T-helper 9 cell (primary cell): ENCODE results near the gene ACO1.
"Not testable (repeated sequence)": the region's sequence is repeated elsewhere in the genome, so short reads cannot be mapped to it uniquely, and the experiment has no call there.

Experiments
- DNase-seq: peaks from one replicate; pipeline ENCODE4 v3.0.0-alpha.2; 2020
- total RNA-seq, 2 donors: gene quantifications; one replicate each; lab custom pipeline; 2026; lab: John Stamatoyannopoulos, UW

ACO1 gene
- 8.2 to 22.1 reads per million in 2 donors for total RNA-seq

DNA sequence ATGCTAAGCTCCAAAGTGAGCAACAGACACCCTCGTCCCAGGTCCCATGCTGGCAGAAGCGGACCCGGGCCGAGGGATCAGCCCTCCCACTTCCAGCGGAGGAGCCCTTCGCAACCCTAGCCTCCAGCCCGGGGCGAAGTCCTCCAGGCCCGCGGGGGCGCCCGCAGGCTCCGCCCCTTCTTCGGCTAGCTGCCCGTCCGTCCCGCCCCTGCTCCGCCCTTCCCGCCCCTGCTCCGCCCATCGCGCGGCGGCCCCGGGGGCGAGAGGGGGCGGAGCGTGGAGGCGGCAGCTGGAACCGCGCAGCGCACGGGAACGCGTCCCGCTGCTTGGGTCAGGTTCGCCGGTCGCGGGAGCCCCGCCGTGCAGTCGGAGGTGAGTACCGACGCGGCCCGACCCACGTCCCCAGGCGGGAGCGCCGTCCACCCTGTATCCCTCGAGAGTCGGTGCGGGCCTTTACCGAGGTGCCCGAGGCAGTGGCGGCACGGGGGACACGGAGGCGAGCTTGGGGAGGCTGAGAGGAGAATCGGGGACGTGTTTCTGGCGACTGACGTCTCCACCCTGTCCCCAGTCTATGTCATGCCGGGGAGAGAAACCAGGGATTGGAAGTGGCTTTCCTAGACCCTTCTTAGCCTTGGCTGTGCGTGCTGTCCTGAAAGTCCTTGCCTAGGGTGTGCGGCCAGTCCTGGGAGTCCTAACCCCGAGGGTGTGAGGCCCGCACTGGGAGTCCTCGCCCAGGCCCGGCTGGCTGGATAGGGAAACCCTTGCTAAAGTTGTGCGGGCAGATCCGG is at the start of gene ACO1:
Gene ACO1 (plus strand): TSS at position 280 of the 788 bp plus-strand sequence. CDS start 20,864 bp downstream, outside the sequence.
- peak; percentile 91 for DNase-seq

DNA sequence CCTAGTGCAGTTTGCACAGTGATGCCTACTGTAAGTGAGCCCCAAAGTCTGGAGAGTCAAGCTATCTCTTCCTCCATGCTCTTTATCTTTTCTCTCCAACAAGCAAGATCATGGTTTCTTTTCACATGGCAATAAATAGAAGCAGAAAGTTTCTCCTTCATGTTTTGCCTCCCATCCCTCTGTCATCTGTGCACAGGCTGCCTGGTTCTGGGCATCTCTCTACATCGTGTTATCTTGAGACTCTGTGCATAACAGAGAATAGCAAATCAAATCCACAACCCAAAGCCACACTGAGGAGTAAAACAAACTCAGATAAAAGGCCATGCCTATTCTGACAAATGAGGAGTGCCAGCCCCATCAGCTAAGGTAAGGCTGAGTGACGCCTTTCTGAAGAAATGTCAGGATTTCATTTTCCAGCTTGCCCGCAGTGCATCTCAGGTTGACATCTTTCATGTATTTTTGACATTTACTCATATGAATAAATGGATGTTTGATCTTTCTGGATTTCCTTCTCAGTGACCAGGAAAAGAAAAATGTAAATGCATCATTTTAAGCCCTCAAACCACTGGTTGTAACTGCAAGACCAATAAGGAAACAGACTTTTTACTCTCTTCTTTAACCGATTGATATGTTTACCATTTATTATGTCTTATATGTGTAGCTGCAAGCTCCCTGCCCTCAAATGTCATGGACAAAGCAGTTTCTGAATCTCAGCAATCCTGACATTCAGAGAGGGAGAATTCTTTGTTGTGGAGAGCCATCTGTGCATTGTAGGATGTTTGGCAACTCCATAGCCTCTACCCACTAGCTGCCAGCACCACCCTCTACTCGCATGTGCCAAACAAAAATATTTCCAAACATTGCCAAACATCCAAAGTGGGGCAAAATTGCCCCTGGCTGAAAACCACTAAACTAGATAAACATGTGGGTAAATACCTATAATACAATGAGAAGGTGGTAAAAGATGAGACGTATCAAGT is 49.2 kb upstream of the ACO1 start:
- no peak for DNase-seq

DNA sequence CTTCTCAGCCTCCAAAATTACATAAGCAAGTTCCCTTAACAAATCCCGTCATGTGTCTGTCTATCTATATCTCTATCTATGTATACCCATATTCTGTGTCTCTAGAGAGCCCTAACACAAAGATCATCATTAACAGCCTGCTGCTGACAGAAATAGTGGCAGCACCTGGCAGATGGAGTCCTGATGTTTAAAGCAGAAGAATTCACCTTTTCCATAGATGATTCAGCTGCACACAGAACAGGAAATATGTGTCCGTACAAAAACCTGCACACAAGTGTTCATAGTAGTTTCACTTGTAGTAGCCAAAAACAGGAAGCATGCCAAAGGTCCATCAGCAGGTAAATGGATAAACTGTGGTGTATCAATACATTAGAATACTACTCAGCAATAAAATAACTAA is 45.0 kb upstream of the ACO1 start:
- no peak for DNase-seq

DNA sequence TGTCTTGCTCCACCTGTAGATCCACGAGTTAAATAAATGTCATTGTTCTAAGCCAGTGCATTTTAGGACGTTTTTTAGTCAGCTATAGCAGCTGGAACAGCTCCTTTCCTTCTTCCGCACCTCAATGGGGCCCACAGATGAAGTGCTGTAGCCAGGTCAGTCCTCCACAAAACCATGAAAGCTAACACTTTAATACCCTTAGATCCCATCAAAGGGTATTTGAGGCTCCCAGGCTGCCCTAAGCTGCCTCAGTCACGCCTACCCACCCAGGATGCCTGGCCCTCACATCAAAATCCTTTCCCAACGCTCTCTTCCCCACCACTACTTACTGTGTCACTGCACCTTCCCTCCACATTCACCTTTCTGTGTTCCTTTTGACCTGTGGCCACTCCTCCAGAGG is 44.1 kb upstream of the ACO1 start:
- no peak for DNase-seq

GRCh38 chr9:32344551-32345182 is 39.8 kb upstream of the ACO1 start:
- DNase-seq, result no peak

DNA sequence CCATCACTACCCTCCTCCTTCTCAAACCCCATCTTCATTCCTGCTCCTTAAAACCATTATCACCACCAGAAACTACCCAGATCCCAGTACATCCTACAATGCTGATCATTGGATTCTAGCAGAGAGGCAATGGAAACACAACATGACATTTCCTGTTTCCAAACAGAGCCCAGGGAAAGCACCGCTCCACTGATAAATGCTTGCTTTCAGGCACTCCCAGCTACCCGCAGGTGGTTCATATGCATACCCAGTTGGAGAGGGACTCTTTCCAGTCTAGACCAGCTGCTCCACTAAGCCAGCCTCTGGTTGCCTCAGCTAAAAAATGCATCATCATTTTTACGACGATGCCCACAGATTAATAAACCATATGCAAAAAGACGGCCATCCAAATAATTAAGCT is 39.2 kb upstream of the ACO1 start:
- no peak for DNase-seq

GRCh38 chr9:32347571-32347970 is 36.9 kb upstream of the ACO1 start:
- no peak for DNase-seq

DNA sequence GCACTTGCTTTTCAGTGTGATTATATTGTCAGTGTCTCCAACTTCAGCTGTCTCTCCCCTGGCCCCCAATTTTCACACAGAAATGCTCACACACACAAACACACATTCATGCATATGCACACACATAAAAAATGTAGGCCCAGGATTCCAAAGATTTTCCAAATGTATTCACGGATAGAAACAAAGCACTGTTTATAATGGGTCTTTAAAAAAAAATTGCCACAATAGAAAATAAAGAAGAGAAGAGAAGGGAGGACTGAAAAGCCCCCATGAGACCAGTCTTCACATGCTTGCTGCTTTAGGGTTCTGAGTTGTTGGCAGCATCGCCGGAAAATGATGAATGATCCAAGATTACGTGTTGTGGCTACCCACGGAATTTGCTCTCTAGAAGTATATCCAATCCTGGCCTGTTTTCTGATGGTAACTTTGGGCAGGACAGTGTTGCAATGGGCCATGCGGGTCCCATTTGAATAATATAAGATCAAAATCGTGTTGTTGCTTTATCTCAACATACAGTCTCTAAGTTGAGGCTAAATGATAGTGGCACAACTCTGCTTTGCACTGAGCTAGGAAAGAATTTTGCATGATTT is 36.2 kb upstream of the ACO1 start:
- no peak for DNase-seq

DNA sequence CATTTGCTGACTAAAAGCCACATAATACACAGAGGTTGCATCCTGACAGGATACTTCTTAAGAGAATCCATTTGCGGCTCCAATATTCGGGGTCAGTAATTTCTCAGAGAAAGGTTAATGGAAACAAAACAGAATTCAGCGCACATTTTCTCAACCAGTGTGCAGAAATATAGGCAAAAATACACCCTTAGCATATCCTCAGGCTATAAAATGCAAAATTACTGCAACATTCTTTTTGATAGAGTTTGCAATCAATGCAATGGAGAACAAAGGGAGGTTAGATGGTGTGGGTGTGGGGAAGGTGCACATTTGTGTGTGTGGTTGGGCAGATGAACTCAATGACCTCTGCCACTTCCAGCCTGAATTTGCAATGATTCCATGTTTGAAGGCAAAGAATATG is 35.4 kb upstream of the ACO1 start:
- no peak for DNase-seq

GRCh38 chr9:32350682-32351081 is 33.8 kb upstream of the ACO1 start:
- DNase-seq, result no peak

DNA sequence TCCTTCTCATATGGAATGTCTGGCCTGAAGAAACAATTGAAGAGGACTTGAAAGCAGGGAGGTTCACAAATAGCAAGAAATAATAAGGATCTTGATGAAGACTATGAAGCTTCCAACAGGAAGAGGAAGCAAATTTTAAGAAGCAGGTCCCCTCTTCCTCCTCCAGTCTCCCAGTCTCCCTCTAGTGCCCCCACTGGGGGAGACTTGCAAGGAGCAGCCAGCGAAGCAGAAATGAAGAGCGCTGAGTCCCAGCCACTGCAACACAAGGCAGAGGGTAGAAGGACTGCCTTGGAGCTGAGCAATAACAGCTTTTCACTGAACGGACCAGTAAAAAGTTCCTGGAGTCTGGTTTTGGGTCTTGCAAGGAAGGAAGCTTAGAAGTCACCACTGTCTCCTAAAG is 32.6 kb upstream of the ACO1 start:
- no peak for DNase-seq

GRCh38 chr9:32353476-32353875 is 31.0 kb upstream of the ACO1 start:
- DNase-seq, result not testable (repeated sequence)

- DNase-seq, result no peak
These were observed 25.0 kb upstream of the ACO1 start for GRCh38 chr9:32359452-32359851.

GRCh38 chr9:32360983-32361673 is 23.3 kb upstream of the ACO1 start:
- no peak for DNase-seq

GRCh38 chr9:32371279-32371678 is 13.2 kb upstream of the ACO1 start:
- no peak for DNase-seq

DNA sequence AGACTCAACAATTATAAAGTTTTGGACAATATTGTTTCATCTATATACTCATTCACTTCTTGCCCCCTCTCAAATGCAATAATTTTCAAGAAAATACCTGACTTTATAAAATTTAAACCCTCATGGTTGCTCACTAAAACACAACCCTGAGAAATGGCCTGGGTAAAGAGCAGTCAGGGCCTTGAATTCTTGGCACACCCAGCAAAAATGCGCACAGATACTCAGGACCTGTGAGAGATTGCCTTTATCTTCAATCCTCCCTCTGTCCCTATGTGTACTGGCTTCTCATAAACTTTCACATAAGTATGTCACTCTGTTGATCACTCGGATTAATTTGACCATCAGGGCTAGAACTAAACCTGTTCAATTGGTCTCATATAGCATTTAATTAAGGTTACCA is 12.8 kb upstream of the ACO1 start:
- DNase-seq, result no peak

- no peak for DNase-seq
These were observed 8.2 kb upstream of the ACO1 start for GRCh38 chr9:32376285-32376684.

DNA sequence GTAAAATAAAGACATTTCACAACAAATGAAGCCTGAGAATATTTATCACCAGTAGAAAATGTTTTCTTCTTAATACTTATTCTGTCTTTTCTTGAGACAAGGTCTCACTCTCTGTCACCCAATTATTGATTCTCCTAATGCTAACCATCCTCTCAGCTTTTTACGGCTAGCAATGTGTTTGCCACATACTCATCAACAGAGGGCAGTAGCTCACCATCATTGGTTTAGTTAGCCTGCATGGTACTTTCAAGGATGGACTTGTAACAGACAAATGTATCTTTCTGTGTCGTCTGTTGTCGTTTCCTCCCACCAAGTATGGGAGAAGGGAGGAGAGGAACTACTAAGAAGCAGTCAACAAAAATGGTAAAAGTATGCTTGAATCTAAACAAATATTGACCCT is 5.9 kb upstream of the ACO1 start:
- DNase-seq, result no peak

GRCh38 chr9:32378993-32379729 is 5.3 kb upstream of the ACO1 start:
- peak; percentile 32 for DNase-seq

DNA sequence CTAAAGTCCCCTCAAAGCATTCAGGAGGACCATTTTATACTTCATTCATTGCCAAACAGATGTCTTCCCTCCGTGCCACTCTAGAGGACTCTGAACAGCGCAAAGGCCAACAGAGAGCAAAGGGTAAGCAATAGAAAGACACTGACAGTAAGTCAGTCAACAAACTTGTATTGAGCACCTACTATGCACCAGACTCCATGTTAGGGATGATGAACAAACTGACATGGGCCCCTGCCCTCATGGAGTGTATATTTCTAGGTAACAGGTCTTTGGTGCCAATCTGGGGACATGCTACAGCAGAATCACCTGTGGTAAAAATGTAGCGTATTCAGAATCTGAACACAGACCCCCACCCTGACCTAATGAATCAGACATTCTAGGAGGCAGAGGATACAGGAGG is 3.5 kb upstream of the ACO1 start:
- DNase-seq, result no peak

- no peak for DNase-seq
These were observed 1.7 kb upstream of the ACO1 start for GRCh38 chr9:32382565-32383320.
